GM12891 (cell line): ENCODE data around the gene UGT2B7.

ENCODE experiments used
- PAX5 ChIP-seq: IDR thresholded peaks from 2 replicates; pipeline ENCODE4 v1.6.1; 2011; ENCODE audit warnings: low read length, moderate library complexity, mild to moderate bottlenecking; ENCODE audit not compliant: insufficient read depth, severe bottlenecking
- POLR2A ChIP-seq: IDR thresholded peaks from 2 replicates; pipeline ENCODE4 v1.6.1; 2011; ENCODE audit warnings: low read depth, low read length, control low read depth
- POLR2AphosphoS5 ChIP-seq: IDR thresholded peaks from 2 replicates; pipeline ENCODE4 v1.6.1; 2011; ENCODE audit warnings: low read depth, low read length, control low read depth
- POU2F2 ChIP-seq: IDR thresholded peaks from 2 replicates; pipeline ENCODE4 v1.6.1; 2011; ENCODE audit warnings: low read depth, mild to moderate bottlenecking, control low read depth, low read length, moderate library complexity
- SPI1 ChIP-seq: IDR thresholded peaks from 2 replicates; pipeline ENCODE4 v1.6.1; 2011; ENCODE audit warnings: low read depth, low read length, control low read depth
- TAF1 ChIP-seq: IDR thresholded peaks from 2 replicates; pipeline ENCODE4 v1.6.1; 2011; ENCODE audit warnings: low read depth, low read length, control low read depth

- no peak for TF ChIP-seq POLR2A
- TF ChIP-seq POLR2AphosphoS5 = no peak
- TF ChIP-seq TAF1 = no peak
- no peak for TF ChIP-seq SPI1
- no peak for TF ChIP-seq POU2F2
- no peak for TF ChIP-seq PAX5
Observed at GRCh38 chr4:69056150-69056549, 40.1 kb upstream of the UGT2B7 start.
